Limb (tissue), 2 donors: ENCODE data around the gene CACNA1C.
A peak's percentile ranks its signal among the peaks of the same experiment; 100 is the strongest.

ENCODE experiments used
- DNase-seq, 2 donors: peaks; one replicate each; pipeline ENCODE4 v3.0.0-alpha.2; 2016; ENCODE audit errors: extremely low spot score in 2 of 2

The CACNA1C gene

DNA sequence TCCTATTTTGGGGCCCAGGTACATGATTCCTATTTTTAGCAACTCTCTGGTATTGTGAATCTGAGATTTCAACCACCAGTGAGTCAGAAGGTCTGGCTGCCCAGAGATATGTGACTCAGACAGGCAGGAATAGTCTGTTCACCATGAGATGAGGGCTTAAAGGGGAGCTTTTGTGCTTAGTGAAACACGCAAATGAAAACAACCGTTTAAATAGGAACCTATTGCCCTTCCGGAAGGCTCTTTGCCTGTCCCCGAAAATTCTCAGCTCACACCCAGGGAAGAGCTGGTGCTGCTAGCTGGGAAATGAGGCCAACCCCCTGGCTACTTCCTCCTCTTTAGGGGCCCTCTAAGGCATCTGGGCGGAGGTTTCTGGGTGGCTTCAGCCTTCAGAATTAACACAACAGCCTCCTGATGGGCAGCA, 283.6 kb downstream of the CACNA1C start:
- DNase-seq: no peak

DNA sequence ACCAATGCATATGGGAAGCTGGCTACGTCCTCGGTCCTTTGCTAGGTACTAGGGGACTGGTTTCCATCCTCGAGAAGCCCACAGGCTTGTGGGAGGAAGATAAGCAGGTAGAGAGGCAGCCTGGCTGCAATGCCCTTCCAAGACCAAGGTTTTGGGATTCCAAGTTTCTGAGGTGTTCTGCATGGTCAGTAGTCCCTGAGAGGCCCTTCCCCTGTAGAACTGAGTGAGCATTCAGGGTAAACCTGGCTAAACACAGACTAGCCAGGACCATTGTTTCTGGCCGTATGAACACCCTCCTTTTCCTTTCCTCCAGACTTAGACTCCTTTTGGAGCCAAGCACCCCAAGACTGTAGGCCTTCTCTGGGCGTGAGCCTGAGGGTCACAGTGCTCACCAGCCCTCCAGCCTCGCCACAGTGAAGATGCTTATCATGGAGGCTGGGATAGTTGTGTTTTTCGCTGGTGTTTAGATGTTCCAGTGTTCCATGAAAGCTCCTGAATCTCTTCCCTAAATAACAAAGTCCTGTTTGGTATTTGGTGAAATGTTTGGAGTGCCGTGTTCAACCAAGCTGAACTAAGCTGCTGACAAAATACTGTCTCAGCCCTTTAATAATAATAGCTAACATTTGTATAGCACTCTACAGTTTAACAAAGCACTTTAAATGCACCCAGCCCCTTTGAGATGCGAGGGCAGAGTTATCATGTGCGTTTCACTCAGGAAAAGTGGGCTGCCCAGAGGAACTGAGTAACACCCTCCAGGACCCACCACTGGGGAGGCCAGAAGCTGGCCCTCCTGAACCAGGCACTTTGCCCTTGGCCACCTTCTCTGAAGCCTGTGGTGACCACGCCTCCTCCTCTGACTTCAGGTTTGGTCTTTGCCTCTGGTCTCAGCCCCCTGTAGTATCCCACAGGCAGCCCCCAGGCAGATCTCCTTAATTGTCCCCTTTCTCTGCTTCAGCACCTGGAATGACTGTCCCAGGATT, 284.5 kb downstream of the CACNA1C start:
- DNase-seq: no peak

DNA sequence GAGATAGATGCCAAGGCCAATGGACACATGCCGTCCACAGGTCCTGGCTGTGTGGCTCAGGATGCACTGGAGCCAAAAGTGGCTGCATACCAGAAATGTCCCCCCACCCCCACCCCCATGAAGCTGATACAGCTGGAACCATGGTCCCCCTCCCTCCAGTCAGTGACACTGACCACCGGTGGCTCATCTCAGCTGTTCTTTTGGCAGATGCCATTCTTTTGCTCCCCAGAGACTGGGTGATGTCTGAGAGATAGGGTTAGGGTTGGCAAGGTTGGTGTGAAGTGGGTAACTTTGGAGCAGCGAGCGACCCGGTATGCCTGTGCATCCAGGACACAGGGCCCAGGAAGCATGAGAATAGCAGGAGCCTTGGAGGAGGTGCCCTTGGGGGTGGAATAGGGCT, 285.6 kb downstream of the CACNA1C start:
- DNase-seq: no peak

DNA sequence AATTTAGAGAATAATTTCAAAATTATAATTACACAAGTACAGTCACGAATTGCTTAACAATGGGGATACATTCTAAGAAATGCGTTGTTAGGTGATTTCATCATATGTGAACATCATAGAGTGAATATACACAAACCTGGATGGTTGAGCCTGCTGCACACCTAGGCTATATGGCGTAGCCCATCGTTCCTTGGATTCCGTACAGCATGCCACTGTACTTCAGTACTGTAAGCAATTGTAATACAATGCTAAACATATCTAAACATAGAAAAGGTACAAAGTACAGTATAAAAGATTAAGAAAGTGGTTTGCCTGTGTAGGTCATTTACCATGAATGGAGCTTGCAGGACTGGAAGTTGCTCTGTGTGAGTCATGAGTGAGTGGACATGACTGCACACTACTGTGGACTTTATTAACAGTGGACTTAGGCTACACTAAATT, 286.2 kb downstream of the CACNA1C start:
- DNase-seq: no peak

DNA sequence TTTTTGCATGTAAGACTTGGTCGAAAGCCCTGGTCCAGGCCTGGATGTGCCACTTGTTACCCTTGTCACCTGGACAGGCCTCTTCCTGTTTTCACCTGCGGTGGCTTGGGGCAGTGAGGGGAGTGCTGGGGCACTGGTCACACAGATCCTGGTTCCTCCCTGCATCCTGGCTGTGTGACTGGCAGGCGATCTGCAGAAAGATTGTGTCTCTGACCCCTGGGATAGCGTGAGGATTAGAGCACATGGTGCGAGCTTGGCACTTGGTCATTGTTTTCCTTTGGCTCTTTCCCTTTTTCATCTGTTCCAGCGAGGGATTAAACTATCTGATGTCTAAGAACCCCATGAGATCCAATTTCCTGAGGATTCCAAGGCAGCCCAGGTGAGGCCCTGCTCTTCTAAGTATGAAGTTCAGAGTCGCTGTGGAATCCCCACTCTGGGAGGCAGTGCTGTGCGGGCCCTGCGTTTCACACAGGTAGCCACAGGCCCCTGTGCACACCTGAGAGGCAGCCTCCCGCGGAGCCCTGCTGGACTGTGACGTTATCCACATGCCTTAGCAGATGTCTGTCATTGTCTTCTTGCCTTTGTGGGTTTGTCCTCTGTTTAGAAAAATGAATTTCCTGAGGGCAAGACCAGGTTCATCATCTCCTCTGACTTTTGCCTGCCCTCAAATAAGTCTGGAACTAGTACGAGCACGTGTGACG, 288.4 kb downstream of the CACNA1C start:
- no peak for DNase-seq

DNA sequence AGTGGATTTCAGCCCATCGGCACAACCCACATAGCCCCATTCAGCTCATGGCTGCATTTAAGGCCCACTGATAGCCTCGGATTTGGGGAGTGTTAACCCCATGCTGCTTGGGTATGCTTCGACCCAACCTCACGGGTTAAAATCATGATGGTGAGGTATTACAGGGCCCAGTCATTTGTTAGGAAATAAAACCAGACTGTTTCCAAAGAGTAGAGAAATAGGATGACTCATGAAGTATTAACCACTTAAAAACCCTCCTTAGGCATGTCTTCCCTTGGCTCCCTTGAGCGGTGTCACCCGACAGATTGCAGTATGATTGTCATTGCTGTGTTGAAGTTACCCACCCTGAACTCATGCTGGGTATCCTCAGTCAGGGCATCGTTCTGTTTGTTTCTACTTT, 289.1 kb downstream of the CACNA1C start:
- DNase-seq: no peak

DNA sequence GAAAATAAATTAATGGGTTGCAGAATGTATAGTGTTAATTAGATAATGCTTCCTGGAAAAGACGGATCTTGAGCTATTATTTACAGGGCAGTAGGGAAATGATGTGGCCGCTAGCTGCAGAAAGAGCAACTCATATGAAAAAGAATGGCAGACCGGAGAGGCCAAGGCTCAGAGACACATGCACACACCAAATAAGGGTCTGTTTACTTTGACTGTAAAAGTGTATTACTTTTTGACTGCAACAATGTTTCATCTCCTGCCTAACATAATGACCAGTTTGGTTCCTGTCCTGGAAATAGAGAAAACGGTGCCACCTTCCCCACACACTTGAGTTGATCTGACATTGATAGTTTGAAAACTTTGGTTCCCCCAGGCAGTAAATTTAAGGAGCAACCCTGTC, 290.9 kb downstream of the CACNA1C start:
- no peak for DNase-seq

DNA sequence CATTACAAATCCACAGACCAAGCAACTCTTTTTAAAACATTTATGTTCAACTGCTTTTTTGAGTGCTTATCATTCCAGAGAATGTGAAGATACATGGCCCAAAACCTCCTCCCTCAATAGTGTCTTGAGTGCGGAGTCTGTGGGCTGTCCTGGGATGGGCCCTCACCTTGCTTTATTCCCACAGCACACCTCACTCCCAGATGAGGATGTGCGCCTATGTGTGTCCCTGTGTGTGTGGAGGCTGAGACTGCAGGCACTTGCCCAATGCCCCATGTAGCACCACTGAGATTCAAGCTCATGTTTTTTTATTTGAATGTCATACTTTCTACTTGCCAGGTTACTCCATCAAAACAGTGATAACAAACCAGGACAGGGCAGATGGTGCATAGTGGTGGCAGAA, 291.7 kb downstream of the CACNA1C start:
- no peak for DNase-seq

DNA sequence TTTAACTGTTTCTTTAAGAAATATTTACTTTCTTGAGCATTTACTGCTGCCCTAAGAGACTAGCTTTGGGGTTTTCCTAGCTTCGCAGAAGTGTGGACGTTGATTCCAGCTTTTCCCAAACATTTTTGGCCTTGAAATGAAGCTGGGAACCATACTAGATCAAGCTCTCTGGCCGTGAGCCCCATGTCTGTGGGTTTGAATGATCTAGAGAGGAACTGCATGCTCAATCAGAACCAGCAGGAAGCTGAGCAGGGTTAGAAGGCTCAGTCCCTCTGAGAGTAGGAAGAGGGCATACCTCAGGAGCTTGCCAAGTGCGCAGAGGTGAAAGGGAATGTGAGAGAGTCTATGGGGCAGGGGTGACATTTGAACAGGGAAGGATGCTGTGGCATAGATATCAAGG, 292.1 kb downstream of the CACNA1C start:
- no peak for DNase-seq

DNA sequence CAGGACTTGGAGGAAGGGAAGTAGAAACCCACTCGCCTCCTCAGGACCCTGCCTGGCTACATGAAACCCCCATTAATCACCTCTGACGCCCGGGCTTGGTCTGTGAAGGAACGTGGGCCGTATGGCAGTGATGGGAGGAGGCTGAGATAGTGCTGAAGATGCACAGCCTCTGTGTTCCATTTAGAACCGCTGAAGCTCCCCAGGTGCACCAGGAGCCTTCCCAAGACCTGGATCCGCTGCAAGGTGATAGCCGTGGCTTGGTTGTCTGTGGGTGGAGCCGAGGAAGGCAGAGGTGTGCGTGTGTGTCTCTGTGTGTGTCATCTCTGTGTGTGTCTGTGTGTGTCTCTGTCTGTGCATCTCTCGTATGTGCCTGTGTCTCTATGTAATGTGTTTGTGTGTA, 293.1 kb downstream of the CACNA1C start:
- DNase-seq: no peak

DNA sequence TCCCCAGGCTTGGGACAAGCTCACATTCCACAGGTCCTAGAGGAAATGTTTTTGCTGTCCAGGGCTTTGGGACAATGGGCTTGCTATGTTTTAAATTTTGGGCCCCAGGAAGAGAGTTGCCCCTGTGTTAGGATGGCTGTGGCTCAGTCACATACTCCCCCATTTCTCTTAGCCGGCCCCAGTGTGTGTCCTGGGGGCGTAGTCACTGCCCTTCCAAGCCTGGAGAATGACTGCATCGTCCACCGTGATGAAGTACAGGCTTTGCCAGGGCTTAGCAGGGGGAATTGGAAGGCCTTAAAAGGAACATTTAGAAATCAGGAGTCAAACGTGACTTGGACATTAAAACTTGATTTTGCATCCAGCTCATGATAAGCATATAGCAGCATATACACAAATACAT, 293.6 kb downstream of the CACNA1C start:
- no peak for DNase-seq

DNA sequence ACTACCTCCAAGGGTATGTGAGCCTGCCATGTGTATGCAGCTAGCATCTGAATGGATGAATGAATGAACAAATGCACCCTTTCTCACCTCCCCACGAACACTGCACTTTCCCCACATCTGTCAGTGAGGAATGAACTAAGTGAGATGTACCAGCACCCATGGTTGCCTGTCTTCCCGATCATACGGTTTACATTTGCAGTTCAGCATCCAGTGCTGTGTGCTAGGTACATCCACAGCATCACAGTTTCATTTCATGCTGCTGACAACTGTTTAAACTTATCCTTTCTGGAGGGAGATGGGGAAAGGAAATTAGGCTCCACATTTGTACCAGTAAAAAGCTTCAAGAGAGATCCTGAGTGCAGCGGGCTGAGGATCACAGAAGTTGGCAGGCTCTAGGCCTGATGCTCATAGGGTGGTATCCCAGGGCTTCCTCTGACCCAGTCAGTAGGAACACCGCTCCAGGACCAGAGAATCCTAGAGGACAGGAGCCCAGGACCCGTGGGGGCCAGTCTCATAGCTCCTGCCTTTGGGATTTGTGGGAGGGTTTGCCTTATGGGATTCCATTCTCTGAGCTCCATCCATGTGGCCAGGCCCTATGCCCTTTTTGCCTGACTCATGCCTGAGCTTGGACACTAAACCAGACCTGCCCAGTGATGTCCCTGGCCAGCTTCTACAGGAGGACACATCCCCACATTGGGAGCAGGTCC, 294.5 kb downstream of the CACNA1C start:
- DNase-seq: no peak

DNA sequence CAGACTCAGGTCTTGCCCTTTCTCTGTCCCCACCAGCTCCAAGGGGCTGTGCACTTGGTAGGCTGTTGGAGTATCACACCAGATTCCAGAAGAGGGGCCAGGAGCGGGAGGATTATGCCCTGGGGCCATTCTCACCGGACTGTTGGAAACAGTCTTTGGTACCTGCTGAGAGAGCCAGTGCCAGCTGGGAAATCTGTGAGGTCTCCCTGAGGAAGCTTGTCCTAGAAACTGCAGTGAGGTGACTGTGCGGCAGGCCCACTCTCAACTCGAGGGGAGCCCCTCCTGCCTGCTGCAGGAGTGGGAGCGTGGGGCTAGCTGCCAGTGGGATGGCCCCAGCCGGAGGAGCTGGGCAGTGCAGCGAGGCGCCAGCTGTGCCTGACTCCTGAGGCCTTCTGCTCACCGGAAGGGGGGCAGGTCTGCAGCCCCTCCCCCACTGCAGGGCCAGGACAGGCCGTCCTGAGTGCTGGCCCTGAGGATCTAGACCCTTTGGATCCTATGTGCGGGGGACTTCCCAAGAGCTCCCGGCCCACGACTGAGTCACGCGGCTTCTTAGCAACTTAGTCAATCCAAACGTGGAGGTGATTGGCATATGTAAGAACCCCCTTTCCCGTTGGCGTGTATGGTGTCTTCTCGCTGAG, 295.2 kb downstream of the CACNA1C start:
- no peak for DNase-seq

DNA sequence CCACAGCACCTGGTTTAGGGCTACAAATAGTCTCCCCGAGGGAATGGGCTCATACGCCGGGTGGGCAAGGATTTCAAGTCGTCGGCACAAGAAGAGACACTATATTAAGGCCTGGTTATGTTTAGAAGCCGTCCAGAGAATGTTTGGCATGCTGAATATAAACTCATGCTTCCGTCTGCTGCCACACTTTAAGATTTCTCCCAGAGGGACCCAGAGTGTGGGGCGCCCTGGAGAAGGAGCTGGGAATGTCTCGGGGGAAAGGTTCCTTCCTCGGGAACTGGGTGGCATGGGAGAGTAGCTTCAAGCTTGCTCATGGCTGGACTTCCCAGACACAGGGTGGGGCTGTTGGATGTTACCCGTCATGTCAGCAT, 295.7 kb downstream of the CACNA1C start:
- DNase-seq: no peak

DNA sequence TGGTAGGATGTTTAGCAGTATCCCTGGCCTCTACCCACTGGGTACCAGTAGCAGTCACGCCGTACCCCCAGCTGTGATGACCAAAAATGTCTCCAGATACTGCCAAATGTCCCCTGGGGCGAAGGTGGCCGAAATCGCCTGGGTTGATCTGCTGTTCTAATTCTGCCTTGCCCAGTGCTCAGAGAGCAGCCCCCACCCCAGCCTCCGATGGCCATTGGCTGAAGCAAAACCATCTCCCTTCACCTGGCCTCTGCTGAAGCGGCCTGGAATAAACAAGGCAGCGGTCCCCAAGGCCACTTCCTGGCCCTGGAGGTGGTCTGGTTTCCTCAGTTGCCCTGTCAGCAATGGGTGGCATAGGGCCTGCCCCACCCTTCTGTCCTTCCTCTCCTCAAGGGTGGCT, 298.4 kb downstream of the CACNA1C start:
- no peak for DNase-seq

DNA sequence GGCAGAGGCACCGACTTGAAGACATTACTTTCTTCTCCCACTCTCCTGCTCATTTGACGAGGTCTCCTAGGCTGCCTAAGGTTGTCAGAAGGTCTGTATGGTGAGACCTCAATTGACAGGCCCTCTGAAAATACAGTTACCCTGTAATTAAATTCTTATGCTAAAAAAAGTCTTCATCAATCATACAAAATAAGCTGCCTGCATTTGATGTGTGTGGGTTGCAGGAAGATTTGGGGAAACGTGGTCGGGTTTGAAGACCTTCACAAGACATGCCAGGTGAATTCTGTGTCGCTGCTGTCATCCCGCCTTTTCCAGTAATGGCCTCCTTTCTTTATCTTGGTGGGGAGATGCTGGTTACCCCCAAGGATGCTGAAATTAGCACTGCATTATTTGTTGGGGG, 299.4 kb downstream of the CACNA1C start:
- DNase-seq: no peak

DNA sequence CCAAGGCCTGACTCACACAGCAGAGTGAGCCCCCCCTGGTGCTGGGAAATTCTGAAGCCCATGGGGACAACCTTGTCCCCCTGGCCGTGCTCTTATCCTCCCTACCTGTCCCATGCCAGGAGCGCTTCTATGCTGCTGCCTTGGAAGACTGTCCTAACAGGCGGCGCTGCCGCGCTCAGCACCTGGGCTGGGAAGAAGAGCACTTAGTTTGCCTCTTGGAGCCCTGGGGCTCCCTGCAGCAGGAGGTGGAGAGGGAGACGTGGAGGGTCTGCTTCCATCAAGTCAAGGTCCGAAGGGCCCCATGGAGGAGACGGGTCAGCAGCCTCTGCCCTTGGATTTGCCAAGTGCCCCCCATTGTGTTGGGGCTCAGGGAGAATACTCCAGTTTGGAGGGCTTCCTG, 300.5 kb downstream of the CACNA1C start:
- no peak for DNase-seq

DNA sequence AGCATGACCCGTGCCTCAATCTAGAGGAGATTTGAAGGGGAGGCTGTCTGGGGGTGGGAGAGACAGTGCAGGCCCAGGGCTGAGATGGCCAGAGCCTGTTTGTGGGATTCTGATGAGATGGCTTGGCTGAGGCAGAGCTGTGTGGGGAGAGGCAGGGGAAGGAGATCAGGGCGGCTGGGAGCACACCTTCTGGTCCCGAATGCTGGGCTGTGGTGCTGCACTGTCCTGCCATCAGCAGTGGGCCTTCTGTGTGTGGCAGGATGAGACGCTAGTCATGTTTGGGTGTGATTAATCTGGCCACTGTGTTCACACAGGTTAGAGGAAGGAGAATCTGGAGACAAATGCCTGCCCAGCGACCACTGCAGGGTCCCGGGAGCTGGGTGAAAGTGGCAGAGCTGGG, 300.9 kb downstream of the CACNA1C start:
- no peak for DNase-seq

DNA sequence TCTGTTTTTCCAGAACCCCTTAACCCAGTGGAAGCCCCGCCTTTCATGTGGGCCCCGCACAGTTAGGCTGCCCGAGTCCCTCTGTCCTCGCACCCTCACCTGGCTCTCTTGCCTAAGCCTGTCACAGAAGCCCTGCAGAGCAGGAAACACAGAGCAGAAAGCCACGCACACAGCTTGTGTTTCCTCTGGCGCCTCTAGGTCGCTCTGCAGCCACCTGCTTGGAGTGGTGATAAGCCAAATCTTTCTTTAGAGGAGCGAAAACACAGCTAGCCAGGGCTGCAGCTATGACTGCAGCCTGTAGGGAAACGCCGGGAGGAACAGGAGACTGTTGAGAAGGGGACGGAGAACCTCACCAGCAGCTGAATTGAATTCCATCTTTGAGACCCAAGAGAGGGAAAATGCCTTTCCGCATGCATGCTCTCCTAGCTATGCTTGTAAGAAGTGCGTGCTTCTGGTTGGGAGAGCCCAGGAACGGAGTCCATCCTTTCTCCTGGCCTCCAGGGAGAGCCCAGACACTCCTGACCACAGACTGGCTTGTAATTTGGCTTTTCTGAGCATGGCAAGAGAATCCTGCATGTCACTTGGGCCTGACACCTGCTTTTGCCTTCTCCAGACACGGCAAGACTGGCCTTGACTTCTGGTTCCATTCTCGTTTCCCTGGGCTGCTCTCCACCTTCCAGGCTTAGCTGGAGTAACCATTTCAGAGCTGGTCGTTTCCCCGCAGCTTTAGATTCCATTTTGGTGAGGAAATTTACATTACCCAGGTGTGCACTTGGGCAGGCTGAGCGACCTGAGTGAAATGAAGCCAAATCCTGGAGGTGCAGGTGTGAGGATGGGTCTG, 301.6 kb downstream of the CACNA1C start:
- peak in 1 of 2 donors; percentile 22 for DNase-seq

DNA sequence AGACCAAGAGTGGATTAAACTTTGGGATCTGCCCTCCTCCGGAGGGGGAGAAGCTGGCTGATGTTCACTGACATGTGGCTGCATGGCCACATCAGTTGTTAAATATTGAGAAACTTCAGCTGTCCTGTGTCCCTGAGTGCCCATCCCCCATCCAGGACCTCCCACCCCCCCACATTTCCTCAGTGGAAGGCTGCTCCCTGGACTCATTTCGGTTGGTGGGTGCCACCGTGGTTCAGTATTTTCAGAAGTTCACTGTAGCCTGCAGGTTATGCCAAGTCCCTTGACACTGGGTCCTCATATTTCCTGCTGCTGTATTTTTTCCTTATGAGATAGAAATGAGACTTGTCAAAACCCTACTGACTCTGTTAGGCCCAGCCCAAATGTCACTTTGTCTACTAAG, 302.4 kb downstream of the CACNA1C start:
- no peak for DNase-seq

DNA sequence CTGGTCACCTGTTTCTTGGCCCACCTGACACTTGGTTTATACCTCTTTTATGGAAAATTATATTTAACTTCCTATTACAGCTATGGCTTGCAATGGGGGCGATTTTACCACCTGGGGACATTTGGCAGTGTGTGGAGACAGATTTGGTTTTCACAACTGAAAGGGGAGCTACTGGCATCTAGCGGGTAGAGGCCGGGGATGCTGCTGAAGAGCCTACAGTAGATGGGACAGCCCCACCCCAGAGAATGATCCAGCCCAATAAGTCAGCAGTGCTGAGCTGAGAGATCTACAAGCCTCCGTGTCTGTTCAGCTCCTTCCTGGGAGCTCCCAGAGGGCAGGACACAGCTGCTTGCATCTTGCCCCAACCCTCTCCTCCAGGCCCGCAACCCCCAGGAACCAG, 302.8 kb downstream of the CACNA1C start:
- DNase-seq: no peak
